Pulmonary artery endothelial cell (primary cell): ENCODE results near the gene SPOCK1. TPM values are rescaled to one million over a fixed set of nuclear protein-coding genes. Genes with fewer than 3 reads are reported as not detected.

Source experiments
- DNase-seq: peaks from one replicate; pipeline ENCODE4 v3.0.0-alpha.2; 2011; ENCODE audit warnings: low read depth, low spot score
- total RNA-seq: library from RNA; depleted of rRNA; stranded (reverse); fragments of >200 nt; gene quantifications from 2 replicates; pipeline ENCODE4 v1.2.3, GENCODE V29; 2014

The SPOCK1 gene
- total RNA-seq, 1 donor from 2014 or later, result 324 TPM

DNA sequence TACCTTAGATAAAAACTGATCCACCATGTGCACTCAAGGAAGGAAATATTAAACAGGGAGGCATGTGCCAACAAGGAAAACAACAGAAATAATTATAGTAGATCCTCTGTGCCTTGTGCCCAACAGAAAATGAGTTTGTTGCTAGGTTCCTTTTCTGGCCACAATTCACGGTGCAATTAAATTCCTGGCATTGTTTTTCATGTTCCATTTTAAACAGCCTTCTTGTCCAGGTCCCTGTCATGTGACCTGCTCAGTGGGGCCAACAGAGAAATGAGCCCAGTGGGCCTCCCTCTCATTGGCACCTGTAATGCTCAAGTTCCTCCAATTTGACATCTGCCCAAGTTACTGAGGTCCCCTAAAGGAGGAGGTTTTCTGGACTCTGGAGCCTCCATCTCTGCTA lies 56.5 kb downstream of the SPOCK1 start:
- no peak for DNase-seq

- no peak for DNase-seq
These were observed 57.6 kb downstream of the SPOCK1 start for GRCh38 chr5:137441476-137441875.

DNA sequence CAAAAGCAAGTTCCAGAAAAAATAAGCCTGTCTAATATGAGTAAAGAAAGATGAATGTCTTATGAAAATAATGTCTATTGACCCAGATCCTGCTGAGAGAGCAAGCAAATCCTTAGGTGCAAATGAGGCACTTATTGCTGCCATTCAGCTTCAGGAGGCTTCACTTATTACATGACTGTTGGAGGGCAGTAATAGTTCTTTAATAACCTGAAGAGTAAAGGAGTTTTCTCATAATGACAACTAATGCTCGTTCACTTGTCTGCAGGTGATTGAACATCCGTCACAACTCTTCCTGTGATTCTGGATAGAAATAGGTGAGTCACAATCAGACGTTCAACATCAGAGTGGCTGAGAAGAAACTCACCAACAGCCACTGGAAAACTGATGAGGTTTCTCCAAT lies 58.3 kb downstream of the SPOCK1 start:
- DNase-seq, result no peak

- DNase-seq, result no peak
These were observed 59.5 kb downstream of the SPOCK1 start for GRCh38 chr5:137439645-137440044.

GRCh38 chr5:137438932-137439331 lies 60.2 kb downstream of the SPOCK1 start:
- no peak for DNase-seq

GRCh38 chr5:137437774-137438173 lies 61.4 kb downstream of the SPOCK1 start:
- DNase-seq, result no peak

DNA sequence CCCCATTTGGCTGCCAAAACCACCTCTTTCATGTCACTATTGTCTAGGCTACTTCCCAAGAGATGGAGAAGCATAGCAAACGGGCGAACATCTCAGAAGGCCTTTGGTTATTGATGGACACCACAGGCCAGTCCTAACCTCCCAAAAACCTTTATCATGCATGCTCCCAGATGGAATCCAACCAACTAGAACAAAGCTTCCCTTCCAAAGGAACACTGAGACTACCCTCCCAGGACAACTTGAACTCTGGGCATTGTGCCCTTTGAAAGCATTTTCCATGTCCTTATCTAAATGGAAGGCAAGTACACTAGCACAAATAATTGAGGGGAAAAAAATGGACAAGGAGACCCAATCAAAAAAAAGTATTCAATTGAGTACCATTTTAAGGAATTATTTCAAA lies 65.6 kb downstream of the SPOCK1 start:
- DNase-seq, result no peak

DNA sequence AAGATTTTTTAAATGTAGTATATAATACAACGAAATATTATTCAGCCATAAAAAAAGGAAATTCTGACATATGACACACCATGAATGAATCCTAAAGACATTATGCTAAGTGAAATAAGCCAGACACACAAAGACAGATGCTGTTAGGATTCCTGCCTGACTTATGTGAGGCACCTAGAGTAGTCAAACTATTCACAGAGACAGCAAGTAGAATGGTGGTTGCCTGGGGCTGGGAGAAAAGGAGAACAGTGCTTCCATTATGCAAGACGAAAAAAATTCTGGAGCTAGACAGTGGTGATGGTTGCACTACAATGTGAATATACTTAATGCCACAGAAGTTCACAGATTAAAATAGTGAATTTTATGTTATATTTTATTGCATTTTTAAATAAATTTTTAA lies 66.8 kb downstream of the SPOCK1 start:
- DNase-seq, result no peak

- no peak for DNase-seq
These were observed 68.1 kb downstream of the SPOCK1 start for GRCh38 chr5:137431051-137431450.

- DNase-seq, result no peak
These were observed 83.9 kb downstream of the SPOCK1 start for GRCh38 chr5:137415231-137415681.

GRCh38 chr5:137414112-137414755 lies 84.9 kb downstream of the SPOCK1 start:
- no peak for DNase-seq

DNA sequence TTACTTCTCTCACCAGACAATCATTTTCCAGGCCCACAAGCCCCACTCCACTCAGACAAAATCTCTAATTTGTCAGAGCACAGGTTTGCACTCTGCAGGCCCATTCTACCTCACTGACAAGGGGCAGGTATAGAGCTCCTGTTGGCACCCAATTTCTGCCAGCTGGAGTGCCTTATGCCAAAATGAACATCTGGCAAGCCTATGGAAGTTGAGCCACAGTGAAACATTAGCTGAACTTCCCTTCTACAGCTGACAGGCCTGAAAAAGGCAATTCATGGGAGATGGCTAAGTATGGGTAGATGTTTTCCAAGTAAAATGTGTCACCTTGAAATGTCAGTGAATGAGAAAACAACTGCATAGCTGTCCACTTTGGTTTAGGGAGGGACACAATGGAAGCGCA lies 87.0 kb downstream of the SPOCK1 start:
- DNase-seq, result no peak

GRCh38 chr5:137410234-137411010 lies 88.7 kb downstream of the SPOCK1 start:
- DNase-seq, result no peak

DNA sequence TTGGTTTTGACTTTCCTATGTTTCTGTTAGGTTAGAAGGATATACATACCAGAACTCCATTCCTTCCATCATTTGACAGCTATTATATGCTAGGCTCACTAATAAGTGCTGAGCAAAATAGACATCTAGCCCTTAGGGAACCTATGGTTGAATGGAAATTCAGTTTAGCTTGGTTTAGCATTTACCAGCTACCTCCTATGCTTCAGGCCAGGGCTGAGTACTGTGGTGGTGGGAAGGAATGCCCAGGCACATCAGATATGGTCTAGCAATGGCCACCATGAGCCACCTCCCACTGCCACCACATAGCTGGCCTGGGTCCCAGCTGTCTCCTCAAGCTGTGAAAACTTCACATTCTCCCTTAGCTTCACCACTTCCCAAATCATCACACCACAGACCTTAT lies 89.4 kb downstream of the SPOCK1 start:
- DNase-seq, result no peak

- DNase-seq, result no peak
These were observed 92.0 kb downstream of the SPOCK1 start for GRCh38 chr5:137407090-137407489.

DNA sequence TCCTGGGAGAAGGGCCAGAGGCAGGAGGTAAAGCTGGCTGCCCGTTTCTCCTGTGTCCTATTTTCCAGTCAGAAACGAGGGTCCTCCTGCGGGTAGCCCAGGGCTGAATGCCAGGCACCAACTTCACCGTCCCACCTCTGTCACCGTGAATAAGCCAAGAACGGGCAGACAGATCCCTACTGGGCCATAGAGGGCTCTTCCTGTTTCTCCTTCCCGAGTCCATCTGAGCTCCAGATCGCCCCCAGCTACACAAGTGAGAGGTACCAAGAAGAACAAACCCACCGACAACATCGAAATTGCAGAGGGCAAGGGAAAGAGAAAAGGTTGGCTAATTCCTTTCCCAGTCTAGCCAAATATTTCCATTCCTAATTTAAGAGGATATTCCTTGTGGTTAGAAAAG lies 93.7 kb downstream of the SPOCK1 start:
- DNase-seq, result no peak

DNA sequence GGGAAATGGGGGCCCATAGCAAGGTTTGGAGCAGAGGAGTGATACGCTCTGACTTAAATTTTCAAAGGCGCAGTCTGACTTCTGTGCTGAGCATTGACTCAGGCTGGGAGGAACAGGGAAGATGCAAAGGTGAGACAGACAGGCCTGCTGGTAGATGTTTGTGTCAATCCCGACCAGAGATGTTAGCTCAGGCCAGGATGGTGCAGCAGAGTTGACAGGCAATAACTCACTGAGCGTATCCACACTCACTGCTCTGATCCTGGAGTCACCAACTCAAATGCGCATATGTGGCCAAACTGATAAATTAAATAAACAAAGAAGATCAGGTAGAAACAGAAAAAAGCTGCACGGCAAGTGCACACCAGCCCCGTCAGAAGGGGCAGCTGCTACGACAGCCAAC lies 95.3 kb downstream of the SPOCK1 start:
- no peak for DNase-seq

DNA sequence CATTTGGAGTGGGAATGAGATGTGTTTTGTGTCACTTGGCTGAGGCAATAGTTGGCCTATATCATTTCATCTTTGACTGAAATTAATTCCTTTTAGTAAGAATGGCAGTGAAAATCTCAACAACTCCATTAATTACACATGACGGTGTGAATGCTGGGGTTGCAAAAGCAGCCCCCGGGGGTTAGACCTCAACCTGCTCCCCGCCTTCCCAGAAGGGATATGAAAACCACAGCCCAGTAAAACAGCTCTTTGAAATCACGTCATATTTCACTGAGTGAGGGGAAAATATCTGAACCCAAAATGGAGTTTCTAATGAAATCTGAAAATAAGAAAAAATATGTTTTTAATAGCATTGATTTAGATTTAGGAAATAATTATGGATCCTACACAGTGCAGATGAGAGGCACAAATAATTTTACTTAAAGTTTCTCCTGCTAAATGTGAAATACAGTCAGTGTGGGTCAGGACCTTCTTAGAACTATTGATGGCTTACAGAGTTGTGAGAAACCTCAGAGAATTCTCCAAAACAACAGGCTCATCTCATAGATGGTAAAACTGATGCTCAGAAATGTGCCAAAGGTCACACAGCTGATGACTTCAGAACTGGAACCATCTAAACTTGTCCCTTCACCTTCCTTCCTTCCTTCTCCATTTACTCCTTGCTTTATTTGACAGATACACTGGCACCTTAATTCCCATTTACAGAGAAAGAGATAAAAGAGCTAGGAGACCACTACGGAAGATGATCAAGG lies 96.5 kb downstream of the SPOCK1 start:
- no peak for DNase-seq

GRCh38 chr5:137401946-137402345 lies 97.2 kb downstream of the SPOCK1 start:
- no peak for DNase-seq

GRCh38 chr5:137400571-137400970 lies 98.6 kb downstream of the SPOCK1 start:
- no peak for DNase-seq

DNA sequence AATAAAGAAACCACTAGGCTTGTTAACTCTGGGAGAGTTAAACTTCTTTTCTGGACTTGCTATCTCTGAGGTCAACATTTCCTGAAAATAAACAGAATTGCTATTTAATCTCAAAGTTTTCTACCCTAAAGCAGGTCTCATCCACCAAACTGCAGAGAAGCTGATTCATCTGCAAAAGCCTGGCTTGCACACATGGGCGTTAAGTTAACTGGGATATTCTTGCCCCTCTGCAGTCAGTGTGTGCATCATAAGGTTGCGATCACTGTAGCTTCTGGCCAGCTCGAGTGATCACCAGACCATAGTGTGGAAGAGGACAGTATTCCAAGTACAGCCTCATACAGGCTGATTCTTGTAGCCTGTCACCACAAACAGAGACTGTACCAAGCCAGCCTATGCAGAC lies 99.2 kb downstream of the SPOCK1 start:
- DNase-seq, result no peak

DNA sequence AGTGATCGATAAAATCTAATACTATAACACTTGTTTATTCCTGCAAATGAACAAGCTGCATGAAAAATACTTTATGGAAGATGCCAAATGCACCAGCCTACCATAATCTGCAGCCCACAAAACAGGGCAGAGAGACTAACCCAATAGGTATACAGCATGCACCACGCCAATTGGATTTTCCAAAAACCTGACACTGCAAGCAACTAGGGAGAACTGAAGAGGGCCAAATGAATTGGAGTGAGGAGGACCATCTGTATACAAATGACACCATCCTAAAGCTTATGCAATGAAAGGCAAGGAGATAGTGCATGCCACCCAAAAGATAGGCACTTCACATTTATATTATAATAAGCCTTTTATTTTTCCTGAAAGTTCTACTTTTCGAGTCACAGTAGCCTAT lies 100.4 kb downstream of the SPOCK1 start:
- DNase-seq, result no peak
